ENCODE results near the gene PBX3.

PBX3 gene

GRCh38 chr9:125985142-125985997 lies 238.2 kb downstream of the PBX3 start:
- TF ChIP-seq ZFX (IDR thresholded peaks at IDR 0.05) (no peak), CTCF (conservative IDR thresholded peaks at IDR 0.05) (no peak)
- no peak overlapping the region for H3K27ac ChIP-seq

- no peak overlapping the region for H3K27ac ChIP-seq
- TF ChIP-seq CTCF (conservative IDR thresholded peaks at IDR 0.05), result no peak
- TF ChIP-seq ZFX (IDR thresholded peaks at IDR 0.05), result no peak
Measured at GRCh38 chr9:125985998-125986655, 239.0 kb downstream of the PBX3 start.

- no peak overlapping the region for H3K27ac ChIP-seq
- TF ChIP-seq ZFX (IDR thresholded peaks at IDR 0.05) (no peak), CTCF (conservative IDR thresholded peaks at IDR 0.05) (no peak)
Measured at GRCh38 chr9:125986966-125987365, 239.8 kb downstream of the PBX3 start.

GRCh38 chr9:125987420-125987819 lies 240.2 kb downstream of the PBX3 start:
- TF ChIP-seq CTCF (conservative IDR thresholded peaks at IDR 0.05) (no peak), ZFX (IDR thresholded peaks at IDR 0.05) (no peak)
- H3K27ac ChIP-seq, result no peak overlapping the region

GRCh38 chr9:125988479-125989050 lies 241.4 kb downstream of the PBX3 start:
- TF ChIP-seq CTCF (conservative IDR thresholded peaks at IDR 0.05) (no peak), ZFX (IDR thresholded peaks at IDR 0.05) (no peak)
- H3K27ac ChIP-seq, result no peak overlapping the region

GRCh38 chr9:125989090-125989501 lies 241.9 kb downstream of the PBX3 start:
- TF ChIP-seq ZFX (IDR thresholded peaks at IDR 0.05) (no peak), CTCF (conservative IDR thresholded peaks at IDR 0.05) (no peak)

More at GRCh38 chr9:125989090-125989501, 241.9 kb downstream of the PBX3 start:
- H3K27ac ChIP-seq, result no peak overlapping the region

All from C4-2B (cell line).